Measurements from ENCODE around the gene MAML1. TPM values are rescaled to one million over a fixed set of nuclear protein-coding genes. Genes with fewer than 3 reads are reported as not detected.

Gene MAML1
- polyA plus RNA-seq, 1 donor from 2014 or later = 6.8 TPM

DNA sequence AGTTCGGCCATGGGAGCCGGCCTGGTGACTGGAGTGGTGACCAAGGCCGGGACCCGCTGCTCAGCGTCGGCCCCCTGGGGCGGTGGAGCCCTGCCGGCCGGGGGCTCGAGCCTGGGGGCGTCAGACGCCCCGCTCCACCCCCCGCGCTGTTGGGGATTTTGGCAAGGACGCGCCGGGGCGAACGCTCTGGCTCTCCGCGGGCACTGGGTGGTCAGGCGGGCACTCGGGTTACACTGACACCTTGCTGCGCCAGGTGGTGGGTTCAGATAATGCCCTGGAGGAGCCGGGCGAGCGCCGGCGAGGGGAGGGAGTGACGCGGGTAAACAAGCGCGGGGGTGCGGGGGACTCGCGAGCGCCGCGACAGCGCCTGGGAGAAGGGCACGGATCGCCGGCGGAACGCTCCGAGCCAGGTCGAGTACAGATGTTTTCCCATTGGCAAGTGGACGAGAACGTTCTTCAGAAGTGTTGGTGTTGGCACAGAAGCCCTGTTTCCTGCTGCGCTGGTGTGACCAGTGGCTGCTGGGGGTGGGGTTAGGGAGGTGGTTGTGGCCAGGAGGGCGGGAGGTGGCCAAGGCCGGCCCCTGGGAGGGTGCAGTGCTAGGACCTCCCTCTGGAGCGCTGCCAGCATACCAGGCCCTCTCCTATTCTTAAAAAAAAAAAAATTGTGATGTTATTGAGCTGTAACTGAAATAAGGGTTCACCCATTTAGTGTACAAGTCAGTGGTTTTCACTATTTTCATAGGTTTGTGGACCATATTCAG lies 88.9 kb downstream of the MAML1 start:
- H4K20me1 ChIP-seq (ENCODE audit: insufficient read depth) = no peaks in the 10 kb centered on the region
- H3K79me2 ChIP-seq (replicated peaks; ENCODE audit: insufficient read depth, low read length) = peaks cover 12% of the 10 kb centered on the region
- H3K9me2 ChIP-seq (ENCODE audit: insufficient read depth, low read length) = no peaks in the 10 kb centered on the region
- no peaks in the 10 kb centered on the region for H3F3A ChIP-seq (ENCODE audit: insufficient read depth, low read length, poor library complexity, severe bottlenecking)
- peak overlapping the region; percentile 92 for H3K9ac ChIP-seq (ENCODE audit: low read length)
- peak overlapping the region; percentile 80 for H3K27ac ChIP-seq (ENCODE audit: low read length)
- H3K9me3 ChIP-seq (ENCODE audit: low read length) = no peaks in the 10 kb centered on the region
- no peak overlapping the region for H2AFZ ChIP-seq (ENCODE audit: low read depth, low read length)
- peak overlapping the region; percentile 75 for H3K4me2 ChIP-seq (ENCODE audit: low read length)
- peak; percentile 63 for TF ChIP-seq POLR2AphosphoS5 (IDR thresholded peaks at IDR 0.05)
- TF ChIP-seq CTCF (IDR thresholded peaks at IDR 0.05; ENCODE audit: poor library complexity, severe bottlenecking) = peak; percentile 22
- no peak for TF ChIP-seq EP300 (conservative IDR thresholded peaks at IDR 0.05; ENCODE audit: poor library complexity, severe bottlenecking)
- no peak for TF ChIP-seq REST (IDR thresholded peaks at IDR 0.05; ENCODE audit: borderline replicate concordance)
- no peak for TF ChIP-seq MXI1 (conservative IDR thresholded peaks at IDR 0.05; ENCODE audit: poor library complexity, severe bottlenecking)
- H3K4me3 ChIP-seq (ENCODE audit: low read length) = peak overlapping the region; percentile 99
- peaks cover 4% of the 10 kb centered on the region for H3K27me3 ChIP-seq (ENCODE audit: insufficient read depth, low read depth, low read length)
- H3K36me3 ChIP-seq (ENCODE audit: insufficient read depth, low read length) = no peaks in the 10 kb centered on the region

GRCh38 chr5:179822059-179822432 lies 89.4 kb downstream of the MAML1 start:
- H2AFZ ChIP-seq (ENCODE audit: low read depth, low read length) = no peak overlapping the region
- peaks cover 12% of the 10 kb centered on the region for H3K79me2 ChIP-seq (replicated peaks; ENCODE audit: insufficient read depth, low read length)
- peak overlapping the region; percentile 75 for H3K4me2 ChIP-seq (ENCODE audit: low read length)
- peak overlapping the region; percentile 99 for H3K4me3 ChIP-seq (ENCODE audit: low read length)
- H4K20me1 ChIP-seq (ENCODE audit: insufficient read depth) = no peaks in the 10 kb centered on the region
- no peaks in the 10 kb centered on the region for H3K36me3 ChIP-seq (ENCODE audit: insufficient read depth, low read length)
- H3F3A ChIP-seq (ENCODE audit: insufficient read depth, low read length, poor library complexity, severe bottlenecking) = no peaks in the 10 kb centered on the region
- TF ChIP-seq REST (IDR thresholded peaks at IDR 0.05; ENCODE audit: borderline replicate concordance) (no peak), MXI1 (conservative IDR thresholded peaks at IDR 0.05; ENCODE audit: poor library complexity, severe bottlenecking) (no peak), RAD21 (conservative IDR thresholded peaks at IDR 0.05) (no peak), TAF1 (IDR thresholded peaks at IDR 0.05; ENCODE audit: low read depth) (no peak), SMC3 (conservative IDR thresholded peaks at IDR 0.05; ENCODE audit: poor library complexity) (no peak), POLR2AphosphoS5 (IDR thresholded peaks at IDR 0.05) (no peak), EP300 (conservative IDR thresholded peaks at IDR 0.05; ENCODE audit: poor library complexity, severe bottlenecking) (no peak), EZH2 (IDR thresholded peaks at IDR 0.05; ENCODE audit: borderline replicate concordance, insufficient read depth, low read length, poor library complexity, severe bottlenecking) (no peak), CTCF (IDR thresholded peaks at IDR 0.05; ENCODE audit: poor library complexity, severe bottlenecking) (no peak)
- H3K9me3 ChIP-seq (ENCODE audit: low read length) = no peaks in the 10 kb centered on the region
- H3K27ac ChIP-seq (ENCODE audit: low read length) = no peak overlapping the region
- H3K9ac ChIP-seq (ENCODE audit: low read length) = peak overlapping the region; percentile 92
- H3K27me3 ChIP-seq (ENCODE audit: insufficient read depth, low read depth, low read length) = peaks cover 4% of the 10 kb centered on the region
- no peaks in the 10 kb centered on the region for H3K9me2 ChIP-seq (ENCODE audit: insufficient read depth, low read length)

Data from neural cell (in vitro differentiated cells).